Heart right ventricle (tissue), 16 donors: ENCODE data around the gene OR12D1. TPM values are rescaled to one million over a fixed set of nuclear protein-coding genes. Genes with fewer than 3 reads are reported as not detected.

ENCODE experiments used
- ATAC-seq, 8 donors: fragments of 200-7000 bp; cut with Tn5 transposase; one replicate each; pipeline ENCODE4 v1.9.1; 2020; ENCODE audit warnings: mild to moderate bottlenecking in 8 of 8, moderate library complexity in 8 of 8, moderate number of reproducible peaks in 1 of 8
- DNase-seq, 2 donors: peaks; one replicate each; pipeline ENCODE4 v3.0.0-alpha.2; 2020
- H3K27ac ChIP-seq, 10 donors: fragments of 200-600 bp; sonication (generic) in 2 of 10; one replicate each; pipeline versions ENCODE4 v1.5.0 to v1.8.0; 2020 to 2022; ENCODE audit warnings: mild to moderate bottlenecking in 3 of 10
- H3K27me3 ChIP-seq, 7 donors: fragments of 200-600 bp; one replicate each; pipeline ENCODE4 v1.8.0; 2021 to 2022; ENCODE audit warnings: mild to moderate bottlenecking in 2 of 7
- H3K36me3 ChIP-seq, 9 donors: fragments of 200-600 bp; sonication (generic) in 1 of 9; one replicate each; pipeline versions ENCODE4 v1.5.0 to v1.8.0; 2020 to 2022; ENCODE audit warnings: mild to moderate bottlenecking in 2 of 9
- H3K4me1 ChIP-seq, 9 donors: fragments of 200-600 bp; sonication (generic) in 1 of 9; one replicate each; pipeline versions ENCODE4 v1.5.0 to v1.8.0; 2020 to 2022; ENCODE audit warnings: mild to moderate bottlenecking in 4 of 9
- H3K4me3 ChIP-seq, 10 donors: fragments of 200-600 bp; sonication (generic) in 2 of 10; one replicate each; pipeline versions ENCODE4 v1.5.0 to v1.8.0; 2020 to 2022; ENCODE audit warnings: mild to moderate bottlenecking in 7 of 10, moderate library complexity in 2 of 10
- H3K9me3 ChIP-seq, 11 donors: fragments of 200-600 bp in 10 of 11; sonication (generic) in 2 of 11; one replicate each; pipeline versions ENCODE4 v1.5.0 to v1.8.0; 2013 to 2022; ENCODE audit warnings: mild to moderate bottlenecking in 2 of 11, control low read depth in 1 of 11, moderate library complexity in 1 of 11
- CTCF ChIP-seq, 9 donors: fragments of 200-600 bp; sonication (generic) in 2 of 9; IDR thresholded peaks; one replicate each; pipeline versions ENCODE4 v1.5.0 to v1.8.0; 2021 to 2022; ENCODE audit warnings: antibody characterized with exemption in 9 of 9, mild to moderate bottlenecking in 5 of 9, moderate library complexity in 1 of 9
- WGBS, 2 donors: extraction: QIAGEN DNeasy Blood & Tissue Kit; methylation state at CpG; one replicate each; pipeline ENCODE4 v1.1.7; 2013; ENCODE audit warnings: inconsistent platforms in 1 of 2; 5-methylcytosine and 5-hydroxymethylcytosine counted together
- intact Hi-C, 10 donors: fragments of 100-400 bp; cut with DNase I; formaldehyde crosslinking; loops; one replicate each; pipeline versions ENCODE4 v1.11.1 to v1.14.2; 2022
- polyA plus RNA-seq, 2 donors: library from polyadenylated mRNA; stranded (reverse); fragments of 200-250 nt; gene quantifications; one replicate each; pipeline ENCODE4 v1.2.3, GENCODE V29; 2013
- total RNA-seq, 10 donors: library from RNA; stranded (reverse); fragmentation: NEBNext Ultra II Directional in 3 of 10; extraction: Animal tissue kit (Norgen Biotek cat#: 25700) in 3 of 10; gene quantifications; one replicate each; pipeline versions ENCODE4 v1.2.1 to v1.2.4, GENCODE V29; 2021 to 2023
- donor health status: Arrhythmogenic right ventricular cardiomyopathy.
- donor health status: ischemic (EF 13 %, LVEDD 7.1; RV severe dilation, severe dysfunction).
- donor health status: healthy with polysubstance abuse.
- donor health status: DM: no; HTN: yes; CAD: no.
- donor health status: DM: no; HTN: no; CAD: no.
- donor health status: ischemic (EF 25% LVEDD 6.9; RV normal size, moderate dysfunction).
- donor health status: ischemic (EF 25% LVEDD 5.7; RV mildly dilated, moderate dysfunction).
- donor health status: healthy.
- donor health status: DM: yes; HTN: yes; CAD: no.
- donor health status: Ischemic cardiomyopathy.
- donor health status: ischemic (EF 35%, LVEDD 5.7; RV mildly dilated, moderate dysfunction).
- donor health status: nonischemic (EF 11% LVEDD 7.7; RV severe dilation, severe dysfunction).
- donor health status: DM: yes; HTN: yes; CAD: no.
- donor health status: PGD.
- donor health status: ischemic (EF 29% LVEDD 5.4; RV normal size, mild dysfunction).
- donor health status: nonischemic (EF 23%, LVEDD 6.1; RV moderate dilation, normal function).

OR12D1 gene
- total and polyA plus RNA-seq, 12 donors = not detected

- H3K27me3 ChIP-seq = peaks cover 0 to 3% (median 0%) of the 10 kb centered on the region in 7 donors
- WGBS, 2 donors = 56 to 83% methylated on average over 3 of the region's 3 CpGs
- no peak overlapping the region for H3K4me3 ChIP-seq
- ATAC-seq (no peak), DNase-seq (no peak)
- H3K27ac ChIP-seq = no peak overlapping the region
- intact Hi-C loops = no loop called here
- no peaks in the 10 kb centered on the region for H3K4me1 ChIP-seq
- peaks cover 0 to 13% (median 0%) of the 10 kb centered on the region in 11 donors for H3K9me3 ChIP-seq
- no peak for TF ChIP-seq CTCF (IDR thresholded peaks at IDR 0.05)
- H3K36me3 ChIP-seq = no peaks in the 10 kb centered on the region
These were observed 4.8 kb downstream of the OR12D1 start for GRCh38 chr6:29419516-29419915.

- intact Hi-C loops = no loop called here
- Histone ChIP-seq H3K4me3 (no peak overlapping the region), H3K9me3 (peaks cover 0 to 13% (median 0%) of the 10 kb centered on the region in 11 donors), H3K27me3 (peaks cover 0 to 8% (median 0%) of the 10 kb centered on the region in 7 donors), H3K36me3 (no peaks in the 10 kb centered on the region), H3K4me1 (no peaks in the 10 kb centered on the region), H3K27ac (no peak overlapping the region)
- WGBS, 2 donors = 86 to 87% methylated on average over 2 of the region's 2 CpGs
- ATAC-seq (no peak), DNase-seq (no peak)
- no peak for TF ChIP-seq CTCF (IDR thresholded peaks at IDR 0.05)
These were observed 9.4 kb downstream of the OR12D1 start for GRCh38 chr6:29424168-29424567.

- Histone ChIP-seq H3K27ac (no peak overlapping the region), H3K36me3 (no peaks in the 10 kb centered on the region), H3K9me3 (peaks cover 0 to 13% (median 0%) of the 10 kb centered on the region in 11 donors), H3K4me3 (no peak overlapping the region), H3K27me3 (peaks cover 0 to 8% (median 0%) of the 10 kb centered on the region in 7 donors), H3K4me1 (no peaks in the 10 kb centered on the region)
- ATAC-seq (no peak), DNase-seq (no peak)
- 26 to 28% methylated on average over 2 of the region's 2 CpGs for WGBS, 2 donors
- intact Hi-C loops = no loop called here
- no peak for TF ChIP-seq CTCF (IDR thresholded peaks at IDR 0.05)
These were observed 9.8 kb downstream of the OR12D1 start for GRCh38 chr6:29424575-29424974.

- Histone ChIP-seq H3K4me3 (no peak overlapping the region), H3K4me1 (no peaks in the 10 kb centered on the region), H3K9me3 (peaks cover 0 to 12% (median 0%) of the 10 kb centered on the region in 11 donors), H3K27ac (no peak overlapping the region), H3K27me3 (peaks cover 0 to 8% (median 0%) of the 10 kb centered on the region in 7 donors), H3K36me3 (no peaks in the 10 kb centered on the region)
- intact Hi-C loops = no loop called here
- DNase-seq (no peak), ATAC-seq (no peak)
- 31 to 36% methylated on average over 1 of the region's 1 CpG for WGBS, 2 donors
- no peak for TF ChIP-seq CTCF (IDR thresholded peaks at IDR 0.05)
These were observed 10.3 kb downstream of the OR12D1 start for GRCh38 chr6:29425075-29425474.
